Smooth muscle cell (in vitro differentiated cells): ENCODE data around the gene MAST1. TPM values are rescaled to one million over a fixed set of nuclear protein-coding genes. Genes with fewer than 3 reads are reported as not detected.

Experiments used
- DNase-seq: peaks from one replicate; lab custom pipeline; 2025; ENCODE audit not compliant: unreplicated experiment; lab: John Stamatoyannopoulos, UW
- H2AFZ ChIP-seq: fragments of 200-600 bp; sonication (generic); 2 replicates; pipeline ENCODE4 v1.6.0; 2016; ENCODE audit warnings: antibody characterized with exemption, low read depth, mild to moderate bottlenecking
- H3F3A ChIP-seq: fragments of 200-600 bp; sonication (generic); 2 replicates; pipeline ENCODE4 v1.6.0; 2017; ENCODE audit warnings: antibody characterized with exemption, low read depth
- H3K27ac ChIP-seq: fragments of 200-600 bp; sonication (generic); 2 replicates; pipeline ENCODE4 v1.5.1; 2016; ENCODE audit warnings: low read depth, mild to moderate bottlenecking
- H3K27me3 ChIP-seq: fragments of 200-600 bp; sonication (generic); 2 replicates; pipeline ENCODE4 v1.6.1; 2016; ENCODE audit warnings: low read depth, mild to moderate bottlenecking
- H3K36me3 ChIP-seq: fragments of 200-600 bp; sonication (generic); 2 replicates; pipeline ENCODE4 v1.5.1; 2016; ENCODE audit warnings: low read depth
- H3K4me1 ChIP-seq: fragments of 200-600 bp; sonication (generic); 2 replicates; pipeline ENCODE4 v1.5.1; 2016; ENCODE audit warnings: low read depth
- H3K4me2 ChIP-seq: fragments of 200-600 bp; sonication (generic); 2 replicates; pipeline ENCODE4 v1.6.0; 2016; ENCODE audit warnings: mild to moderate bottlenecking
- H3K4me3 ChIP-seq: fragments of 200-600 bp; sonication (generic); 2 replicates; pipeline ENCODE4 v1.5.1; 2016; ENCODE audit warnings: mild to moderate bottlenecking
- H3K79me2 ChIP-seq: fragments of 200-600 bp; sonication (generic); 2 replicates; pipeline ENCODE4 v1.6.0; 2016; ENCODE audit warnings: low read depth, mild to moderate bottlenecking
- H3K9ac ChIP-seq: fragments of 200-600 bp; sonication (generic); 2 replicates; pipeline ENCODE4 v1.6.0; 2016; ENCODE audit warnings: low read depth
- H3K9me3 ChIP-seq: fragments of 200-600 bp; sonication (generic); replicated peaks from 2 replicates; pipeline ENCODE4 v1.5.1; 2016; ENCODE audit warnings: low read depth
- H4K20me1 ChIP-seq: fragments of 200-600 bp; sonication (generic); 2 replicates; pipeline ENCODE4 v1.6.0; 2016; ENCODE audit warnings: low read depth
- whole genome bisulfite sequencing: methylation state at CpG from one replicate; pipeline ENCODE4 v1.1.7; 2016; ENCODE audit warnings: low lambda C conversion rate; 5-methylcytosine and 5-hydroxymethylcytosine counted together
- polyA plus RNA-seq: library from polyadenylated mRNA; unstranded; fragments of >200 nt; fragmentation: Nextera tagmentation; extraction: Ambion mirVana; gene quantifications from 2 replicates; pipeline ENCODE4 v1.2.1, GENCODE V29; 2016
- total RNA-seq: library from RNA; depleted of rRNA; stranded (reverse); fragments of >200 nt; gene quantifications from 2 replicates; pipeline ENCODE4 v1.2.3, GENCODE V29; 2014
- TF ChIP-seq, protein P1 (sequence below): fragments of 200-600 bp; sonication (generic); IDR thresholded peaks from 2 replicates; pipeline ENCODE4 v1.5.1; 2017; ENCODE audit warnings: borderline replicate concordance, mild to moderate bottlenecking, antibody characterized with exemption; ENCODE audit not compliant: insufficient read depth, poor library complexity, severe bottlenecking

Gene MAST1
- total and polyA plus RNA-seq, 2 experiments from 2014 or later = 2.7 to 3.2 TPM

DNA sequence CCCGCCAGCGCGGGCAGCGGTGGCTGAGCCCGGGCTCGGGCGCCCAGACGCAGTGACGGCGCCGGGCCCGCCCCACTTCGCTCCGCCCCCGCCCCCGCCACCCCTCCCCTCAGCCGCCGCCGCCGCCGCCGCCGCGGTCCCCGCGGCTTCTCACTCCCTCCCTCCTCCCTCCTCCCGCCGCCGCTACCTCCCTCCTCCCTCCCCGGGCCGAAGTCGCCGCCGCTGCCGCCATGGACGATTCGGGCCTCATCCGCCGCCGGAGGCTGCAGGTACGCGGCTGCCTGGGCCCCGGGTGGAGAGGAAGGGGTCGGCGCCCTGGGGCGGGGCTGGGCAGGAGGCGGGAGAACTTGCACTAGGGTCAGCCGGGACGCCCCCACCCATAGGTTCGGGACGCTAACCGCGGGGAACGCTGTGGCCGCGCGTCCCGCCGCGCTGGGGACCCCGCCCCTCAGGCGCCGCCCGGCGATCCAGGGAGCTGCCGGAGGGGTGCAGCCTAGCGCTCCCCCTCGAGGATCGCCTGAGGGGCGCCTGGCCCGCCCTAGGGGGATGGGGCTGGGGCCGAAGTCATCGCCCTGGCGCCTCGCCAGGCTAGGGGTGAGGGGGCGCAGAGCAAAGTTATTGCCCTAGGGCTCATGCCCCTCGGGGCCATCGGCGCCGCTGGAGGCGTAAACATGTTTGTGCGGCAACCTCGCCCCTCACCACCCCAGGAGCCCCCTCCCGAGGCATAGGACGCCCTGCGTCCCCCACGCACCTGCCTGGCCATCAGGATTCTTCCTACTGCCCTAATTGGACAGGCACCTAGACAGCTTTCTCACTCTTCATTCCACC, 4.4 kb upstream of the MAST1 start:
- Histone ChIP-seq H3F3A (no peaks in the 10 kb centered on the region), H3K79me2 (no peaks in the 10 kb centered on the region), H3K4me1 (peaks cover 3% of the 10 kb centered on the region), H3K4me3 (peak overlapping the region; percentile 55), H3K9me3 (no peaks in the 10 kb centered on the region), H4K20me1 (peaks cover 3% of the 10 kb centered on the region), H3K36me3 (no peaks in the 10 kb centered on the region), H3K27ac (no peak overlapping the region), H2AFZ (peak overlapping the region; percentile 69), H3K4me2 (peak overlapping the region; percentile 90), H3K27me3 (peaks cover 49% of the 10 kb centered on the region), H3K9ac (no peak overlapping the region)
- TF ChIP-seq, protein P1, sequence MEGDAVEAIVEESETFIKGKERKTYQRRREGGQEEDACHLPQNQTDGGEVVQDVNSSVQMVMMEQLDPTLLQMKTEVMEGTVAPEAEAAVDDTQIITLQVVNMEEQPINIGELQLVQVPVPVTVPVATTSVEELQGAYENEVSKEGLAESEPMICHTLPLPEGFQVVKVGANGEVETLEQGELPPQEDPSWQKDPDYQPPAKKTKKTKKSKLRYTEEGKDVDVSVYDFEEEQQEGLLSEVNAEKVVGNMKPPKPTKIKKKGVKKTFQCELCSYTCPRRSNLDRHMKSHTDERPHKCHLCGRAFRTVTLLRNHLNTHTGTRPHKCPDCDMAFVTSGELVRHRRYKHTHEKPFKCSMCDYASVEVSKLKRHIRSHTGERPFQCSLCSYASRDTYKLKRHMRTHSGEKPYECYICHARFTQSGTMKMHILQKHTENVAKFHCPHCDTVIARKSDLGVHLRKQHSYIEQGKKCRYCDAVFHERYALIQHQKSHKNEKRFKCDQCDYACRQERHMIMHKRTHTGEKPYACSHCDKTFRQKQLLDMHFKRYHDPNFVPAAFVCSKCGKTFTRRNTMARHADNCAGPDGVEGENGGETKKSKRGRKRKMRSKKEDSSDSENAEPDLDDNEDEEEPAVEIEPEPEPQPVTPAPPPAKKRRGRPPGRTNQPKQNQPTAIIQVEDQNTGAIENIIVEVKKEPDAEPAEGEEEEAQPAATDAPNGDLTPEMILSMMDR = no peak
- no peak for DNase-seq
- 0% methylated on average over 4 of the region's 87 CpGs for WGBS

GRCh38 chr19:12834566-12834943, 3.8 kb upstream of the MAST1 start, which contains the start of gene RTBDN:
RTBDN (minus strand) TSS chr19:12834579; CDS start chr19:12829979, 4,600 bp downstream.
- WGBS = 12% methylated on average over 20 of the region's 20 CpGs
- Histone ChIP-seq H3K4me1 (peaks cover 3% of the 10 kb centered on the region), H3K9ac (no peak within 1 kb of the TSS), H3K9me3 (no peaks in the 10 kb centered on the region), H3K27ac (no peak within 1 kb of the TSS), H3F3A (peaks cover 4% of the 10 kb centered on the region), H3K79me2 (no peaks in the 10 kb centered on the region), H4K20me1 (peaks cover 3% of the 10 kb centered on the region), H3K4me2 (peak within 1 kb of the TSS; percentile 90), H3K4me3 (peak within 1 kb of the TSS; percentile 55), H3K36me3 (no peaks in the 10 kb centered on the region), H3K27me3 (peaks cover 55% of the 10 kb centered on the region), H2AFZ (peak within 1 kb of the TSS; percentile 69)
- DNase-seq = no peak
- TF ChIP-seq, protein P1 = no peak

- no peak for DNase-seq
- Histone ChIP-seq H3F3A (peaks cover 11% of the 10 kb centered on the region), H3K79me2 (no peaks in the 10 kb centered on the region), H3K27ac (no peak overlapping the region), H3K4me1 (peaks cover 3% of the 10 kb centered on the region), H4K20me1 (peaks cover 3% of the 10 kb centered on the region), H3K27me3 (peaks cover 60% of the 10 kb centered on the region), H3K9me3 (no peaks in the 10 kb centered on the region), H3K4me2 (no peak overlapping the region), H3K36me3 (no peaks in the 10 kb centered on the region), H3K4me3 (no peak overlapping the region), H2AFZ (no peak overlapping the region), H3K9ac (no peak overlapping the region)
- WGBS = 16% methylated on average over 38 of the region's 39 CpGs
- TF ChIP-seq, protein P1 = no peak
Observed at GRCh38 chr19:12834976-12835757, 3.1 kb upstream of the MAST1 start.
